ENCODE results near the gene TENM3. TPM values are rescaled to one million over a fixed set of nuclear protein-coding genes. Genes with fewer than 3 reads are reported as not detected.

The TENM3 gene
- total RNA-seq, 1 experiment from 2014 or later: 0.87 TPM

DNA sequence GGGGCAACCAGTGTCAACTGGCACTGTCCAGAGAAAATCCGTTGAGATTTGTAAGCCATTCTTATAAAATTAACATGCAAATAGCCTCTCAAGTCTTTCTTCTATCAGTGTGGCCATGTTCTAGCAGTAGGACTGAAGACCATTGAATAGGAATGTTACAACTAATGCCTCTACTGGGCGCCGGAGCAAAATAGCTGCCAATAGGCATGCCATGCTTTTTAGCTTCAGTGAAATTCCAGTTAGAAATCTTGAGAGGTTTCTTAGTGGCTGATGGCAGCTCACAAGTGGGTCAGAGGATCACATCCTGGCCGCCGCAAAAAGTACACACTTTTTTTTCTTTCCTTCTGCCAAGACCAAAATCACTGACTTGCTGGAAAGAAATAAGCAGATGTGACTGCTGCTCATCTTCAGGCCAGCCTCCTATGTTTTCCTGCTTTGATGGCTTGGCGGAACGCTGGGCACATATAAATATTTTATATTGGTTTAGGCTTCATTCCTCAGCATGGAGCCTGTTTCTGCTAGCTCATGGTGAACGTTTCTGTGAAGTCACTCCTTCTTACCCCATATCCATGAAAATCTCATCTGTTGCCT is 293.1 kb downstream of the TENM3 start:
- intact Hi-C loops (cut with micrococcal nuclease): loop anchor here (5.0 kb wide), 1 partner anchor 271 kb away; no protein-coding TSS in a partner anchor
- no peaks in the 10 kb centered on the region for H3K36me3 ChIP-seq (ENCODE audit: low read depth, low read length)
- no peak for TF ChIP-seq EZH2 (IDR thresholded peaks at IDR 0.05; ENCODE audit: low read length, unreplicated experiment)
- no peak for TF ChIP-seq EZH2phosphoT487 (IDR thresholded peaks at IDR 0.05; ENCODE audit: borderline replicate concordance, low read length)
- H3K9me2 ChIP-seq (replicated peaks; ENCODE audit: low read length): no peaks in the 10 kb centered on the region
- H3F3A ChIP-seq (ENCODE audit: low read length, unreplicated experiment): no peaks in the 10 kb centered on the region
- no peak overlapping the region for H2AFZ ChIP-seq (ENCODE audit: low read length)
- ATAC-seq: no peak
- no TSS peak for BruUV-seq (replicated peaks)
- H3K9me3 ChIP-seq (ENCODE audit: low read length): no peaks in the 10 kb centered on the region
- DNase-seq: no peak
- POLR2A ChIA-PET (ENCODE audit: unreplicated experiment): interaction anchor here (0.7 kb wide), 1 partner anchor 42 kb away, joined by 4 read pairs; no protein-coding TSS in a partner anchor
- no peak overlapping the region for H3K4me3 ChIP-seq (ENCODE audit: low read length)
- no peaks in the 10 kb centered on the region for H3K27me3 ChIP-seq (ENCODE audit: low read length)
- H3K27ac ChIP-seq (ENCODE audit: low read length): no peak overlapping the region
- CTCF ChIA-PET: no interaction called here
- H3K4me2 ChIP-seq (ENCODE audit: low read length): no peak overlapping the region
- no peaks in the 10 kb centered on the region for H3K4me1 ChIP-seq (ENCODE audit: insufficient read depth, low read length)
- H4K20me1 ChIP-seq (ENCODE audit: low read length): no peaks in the 10 kb centered on the region
- H3K79me2 ChIP-seq (ENCODE audit: low read length): no peaks in the 10 kb centered on the region
- H3K9ac ChIP-seq (ENCODE audit: low read length): no peak overlapping the region

DNA sequence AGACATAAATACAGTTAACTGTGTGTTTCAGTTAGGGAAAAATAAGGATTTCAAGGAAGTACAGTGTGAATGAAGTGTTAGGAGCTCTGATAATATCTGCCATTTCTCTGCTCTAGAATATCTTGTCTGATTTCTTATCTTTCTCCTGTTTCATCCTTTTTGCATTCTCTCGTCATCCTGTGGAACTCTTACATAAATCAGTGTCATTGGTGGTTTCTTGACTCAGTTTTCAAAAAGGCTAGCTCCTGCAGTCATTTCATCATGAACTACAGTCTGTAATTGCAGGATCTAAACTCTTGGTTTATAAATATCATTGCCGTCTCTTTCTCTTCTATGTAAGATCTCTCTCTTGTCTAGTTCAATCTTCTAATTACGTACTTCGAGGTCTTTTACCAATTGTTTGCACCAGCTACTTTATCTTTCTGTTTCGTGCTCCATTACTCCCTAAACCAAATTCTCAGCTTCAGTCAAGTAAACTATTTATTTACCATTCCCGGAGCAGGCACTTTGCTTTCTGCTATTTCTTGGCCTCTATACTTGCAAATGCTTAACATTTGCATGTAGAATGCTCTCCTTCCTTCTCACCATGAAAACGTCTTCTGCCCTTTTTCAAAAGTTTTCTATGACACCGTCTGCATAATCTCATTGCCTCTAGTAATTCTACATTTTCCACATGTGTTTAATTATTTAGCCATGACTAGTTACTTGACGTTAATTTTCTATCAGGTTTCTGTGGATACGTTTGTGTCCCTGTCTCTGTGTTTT is 294.0 kb downstream of the TENM3 start:
- no peak overlapping the region for H3K4me2 ChIP-seq (ENCODE audit: low read length)

DNA sequence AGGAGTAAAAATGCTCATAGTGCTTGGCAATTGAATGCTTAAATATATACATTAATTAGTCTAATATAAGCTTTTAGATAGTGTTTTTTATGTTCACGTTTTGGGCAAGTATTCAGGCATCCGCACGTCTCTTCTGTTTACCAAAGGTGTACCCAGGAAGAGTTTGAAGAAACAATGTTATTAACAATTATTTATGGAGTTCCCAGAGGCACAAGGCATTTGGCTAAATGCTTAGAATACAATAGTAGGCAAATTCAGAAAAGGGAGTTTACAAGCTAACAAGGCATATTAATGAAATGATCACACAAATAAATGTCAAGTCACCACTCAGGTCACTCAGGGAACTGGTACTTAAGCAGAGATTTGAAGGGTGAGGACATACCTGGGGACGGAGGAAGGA is 294.8 kb downstream of the TENM3 start:
- Histone ChIP-seq H4K20me1 (ENCODE audit: low read length) (no peaks in the 10 kb centered on the region), H3K9me3 (ENCODE audit: low read length) (no peaks in the 10 kb centered on the region), H3K27ac (ENCODE audit: low read length) (no peak overlapping the region), H3K4me3 (ENCODE audit: low read length) (no peak overlapping the region), H3K79me2 (ENCODE audit: low read length) (no peaks in the 10 kb centered on the region), H3F3A (ENCODE audit: low read length, unreplicated experiment) (no peaks in the 10 kb centered on the region), H3K36me3 (ENCODE audit: low read depth, low read length) (no peaks in the 10 kb centered on the region), H3K4me1 (ENCODE audit: insufficient read depth, low read length) (no peaks in the 10 kb centered on the region), H3K9me2 (replicated peaks; ENCODE audit: low read length) (no peaks in the 10 kb centered on the region), H3K27me3 (ENCODE audit: low read length) (no peaks in the 10 kb centered on the region), H2AFZ (ENCODE audit: low read length) (no peak overlapping the region), H3K9ac (ENCODE audit: low read length) (no peak overlapping the region), H3K4me2 (ENCODE audit: low read length) (no peak overlapping the region)
- POLR2A ChIA-PET (ENCODE audit: unreplicated experiment): no interaction called here
- TF ChIP-seq EZH2 (IDR thresholded peaks at IDR 0.05; ENCODE audit: low read length, unreplicated experiment): no peak
- no peak for TF ChIP-seq EZH2phosphoT487 (IDR thresholded peaks at IDR 0.05; ENCODE audit: borderline replicate concordance, low read length)
- TF ChIP-seq, protein P1, sequence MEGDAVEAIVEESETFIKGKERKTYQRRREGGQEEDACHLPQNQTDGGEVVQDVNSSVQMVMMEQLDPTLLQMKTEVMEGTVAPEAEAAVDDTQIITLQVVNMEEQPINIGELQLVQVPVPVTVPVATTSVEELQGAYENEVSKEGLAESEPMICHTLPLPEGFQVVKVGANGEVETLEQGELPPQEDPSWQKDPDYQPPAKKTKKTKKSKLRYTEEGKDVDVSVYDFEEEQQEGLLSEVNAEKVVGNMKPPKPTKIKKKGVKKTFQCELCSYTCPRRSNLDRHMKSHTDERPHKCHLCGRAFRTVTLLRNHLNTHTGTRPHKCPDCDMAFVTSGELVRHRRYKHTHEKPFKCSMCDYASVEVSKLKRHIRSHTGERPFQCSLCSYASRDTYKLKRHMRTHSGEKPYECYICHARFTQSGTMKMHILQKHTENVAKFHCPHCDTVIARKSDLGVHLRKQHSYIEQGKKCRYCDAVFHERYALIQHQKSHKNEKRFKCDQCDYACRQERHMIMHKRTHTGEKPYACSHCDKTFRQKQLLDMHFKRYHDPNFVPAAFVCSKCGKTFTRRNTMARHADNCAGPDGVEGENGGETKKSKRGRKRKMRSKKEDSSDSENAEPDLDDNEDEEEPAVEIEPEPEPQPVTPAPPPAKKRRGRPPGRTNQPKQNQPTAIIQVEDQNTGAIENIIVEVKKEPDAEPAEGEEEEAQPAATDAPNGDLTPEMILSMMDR (conservative IDR thresholded peaks at IDR 0.05; ENCODE audit: low read depth, low read length): no peak
- CTCF ChIA-PET: no interaction called here
- BruUV-seq (replicated peaks): no TSS peak
- ATAC-seq (peak; percentile 61), DNase-seq (no peak)
- intact Hi-C loops (cut with micrococcal nuclease): loop anchor here (2.0 to 5.0 kb wide), 2 partner anchors 49 to 269 kb away; no protein-coding TSS in a partner anchor

More for the DNA sequence above, 294.0 kb downstream of the TENM3 start:
- no peaks in the 10 kb centered on the region for H3K4me1 ChIP-seq (ENCODE audit: insufficient read depth, low read length)
- no peaks in the 10 kb centered on the region for H4K20me1 ChIP-seq (ENCODE audit: low read length)
- intact Hi-C loops (cut with micrococcal nuclease): loop anchor here (5.0 kb wide), 1 partner anchor 270 kb away; no protein-coding TSS in a partner anchor
- no peak for ATAC-seq
- ChIA-PET POLR2A (ENCODE audit: unreplicated experiment) (interaction anchor here (0.7 kb wide), 1 partner anchor 41 kb away, joined by 4 read pairs; no protein-coding TSS in a partner anchor), CTCF (no interaction called here)
- no peak overlapping the region for H3K9ac ChIP-seq (ENCODE audit: low read length)
- no peak overlapping the region for H3K27ac ChIP-seq (ENCODE audit: low read length)
- no peaks in the 10 kb centered on the region for H3K36me3 ChIP-seq (ENCODE audit: low read depth, low read length)
- no peak for DNase-seq
- TF ChIP-seq EZH2 (IDR thresholded peaks at IDR 0.05; ENCODE audit: low read length, unreplicated experiment): no peak
- TF ChIP-seq, protein P1 (conservative IDR thresholded peaks at IDR 0.05; ENCODE audit: low read depth, low read length): no peak
- TF ChIP-seq EZH2phosphoT487 (IDR thresholded peaks at IDR 0.05; ENCODE audit: borderline replicate concordance, low read length): no peak
- BruUV-seq (replicated peaks): no TSS peak
- H3K9me2 ChIP-seq (replicated peaks; ENCODE audit: low read length): no peaks in the 10 kb centered on the region
- no peak overlapping the region for H2AFZ ChIP-seq (ENCODE audit: low read length)
- H3K9me3 ChIP-seq (ENCODE audit: low read length): no peaks in the 10 kb centered on the region
- H3F3A ChIP-seq (ENCODE audit: low read length, unreplicated experiment): no peaks in the 10 kb centered on the region
- H3K4me3 ChIP-seq (ENCODE audit: low read length): no peak overlapping the region
- H3K79me2 ChIP-seq (ENCODE audit: low read length): no peaks in the 10 kb centered on the region
- H3K27me3 ChIP-seq (ENCODE audit: low read length): no peaks in the 10 kb centered on the region
